Peyer's patch (tissue), 4 donors: ENCODE data around the gene CDC123.
"Not testable (repeated sequence)": the region's sequence is repeated elsewhere in the genome, so short reads cannot be mapped to it uniquely, and the experiment has no call there.

Source experiments
- POLR2A ChIP-seq, 2 donors: fragments of 450-650 bp; IDR thresholded peaks; one replicate each; pipeline ENCODE4 v1.5.1; 2017; ENCODE audit warnings: antibody characterized with exemption in 2 of 2, mild to moderate bottlenecking in 2 of 2, moderate library complexity in 2 of 2
- TF ChIP-seq, protein P1 (sequence below), 6 experiments: fragments of 450-650 bp in 4 of 6; fragments of 200-600 bp in 2 of 6; sonication (generic) in 1 of 6; IDR thresholded peaks; one replicate each; pipeline ENCODE4 v1.5.1; 2017 to 2019; ENCODE audit warnings: antibody characterized with exemption in 6 of 6, mild to moderate bottlenecking in 3 of 6, moderate library complexity in 1 of 6

GRCh38 chr10:12297784-12298183 lies 101.8 kb downstream of the CDC123 start:
- TF ChIP-seq, protein P1, sequence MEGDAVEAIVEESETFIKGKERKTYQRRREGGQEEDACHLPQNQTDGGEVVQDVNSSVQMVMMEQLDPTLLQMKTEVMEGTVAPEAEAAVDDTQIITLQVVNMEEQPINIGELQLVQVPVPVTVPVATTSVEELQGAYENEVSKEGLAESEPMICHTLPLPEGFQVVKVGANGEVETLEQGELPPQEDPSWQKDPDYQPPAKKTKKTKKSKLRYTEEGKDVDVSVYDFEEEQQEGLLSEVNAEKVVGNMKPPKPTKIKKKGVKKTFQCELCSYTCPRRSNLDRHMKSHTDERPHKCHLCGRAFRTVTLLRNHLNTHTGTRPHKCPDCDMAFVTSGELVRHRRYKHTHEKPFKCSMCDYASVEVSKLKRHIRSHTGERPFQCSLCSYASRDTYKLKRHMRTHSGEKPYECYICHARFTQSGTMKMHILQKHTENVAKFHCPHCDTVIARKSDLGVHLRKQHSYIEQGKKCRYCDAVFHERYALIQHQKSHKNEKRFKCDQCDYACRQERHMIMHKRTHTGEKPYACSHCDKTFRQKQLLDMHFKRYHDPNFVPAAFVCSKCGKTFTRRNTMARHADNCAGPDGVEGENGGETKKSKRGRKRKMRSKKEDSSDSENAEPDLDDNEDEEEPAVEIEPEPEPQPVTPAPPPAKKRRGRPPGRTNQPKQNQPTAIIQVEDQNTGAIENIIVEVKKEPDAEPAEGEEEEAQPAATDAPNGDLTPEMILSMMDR (IDR thresholded peaks at IDR 0.05), result not testable (repeated sequence)
- TF ChIP-seq POLR2A (IDR thresholded peaks at IDR 0.05), result not testable (repeated sequence)
